HepG2 (cell line): ENCODE data around the gene STOML2. TPM values are rescaled to one million over a fixed set of nuclear protein-coding genes. Genes with fewer than 3 reads are reported as not detected.
A peak's percentile ranks its signal among the peaks of the same experiment; 100 is the strongest.

Experiments used
- CBX1 ChIP-seq: IDR thresholded peaks from one replicate; pipeline ENCODE4 v1.6.1; 2016; ENCODE audit warnings: antibody characterized with exemption, low read depth
- E2F2 ChIP-seq: sonication (generic); formaldehyde crosslinking; IDR thresholded peaks from 2 replicates; pipeline ENCODE4 v1.4.0; 2020; ENCODE audit warnings: missing genetic modification reagents, borderline replicate concordance
- EED ChIP-seq: sonication (generic); formaldehyde crosslinking; IDR thresholded peaks from 2 replicates; pipeline ENCODE4 v1.5.0; 2020; ENCODE audit warnings: mild to moderate bottlenecking, missing genetic modification reagents
- EZH2 ChIP-seq: conservative IDR thresholded peaks from 2 replicates; pipeline ENCODE4 v1.6.1; 2012; ENCODE audit warnings: mild to moderate bottlenecking, low read depth, low read length, moderate library complexity
- FIP1L1 ChIP-seq: fragments of 200-400 bp; formaldehyde crosslinking; IDR thresholded peaks from 2 replicates; pipeline ENCODE4 v1.6.1; 2018; ENCODE audit warnings: low read depth, mild to moderate bottlenecking, low read length, moderate library complexity, borderline replicate concordance; ENCODE audit not compliant: insufficient read depth
- MXD1 ChIP-seq: sonication (generic); formaldehyde crosslinking; IDR thresholded peaks from 2 replicates; pipeline ENCODE4 v1.4.0; 2020; ENCODE audit warnings: mild to moderate bottlenecking, missing genetic modification reagents
- PTBP1 ChIP-seq: fragments of 200-400 bp; formaldehyde crosslinking; IDR thresholded peaks from 2 replicates; pipeline ENCODE4 v1.6.1; 2018; ENCODE audit warnings: low read length, low read depth; ENCODE audit not compliant: poor library complexity, severe bottlenecking
- SPEN ChIP-seq: sonication (generic); formaldehyde crosslinking; IDR thresholded peaks from 2 replicates; pipeline ENCODE4 v1.5.1; 2020; ENCODE audit warnings: low read depth, mild to moderate bottlenecking, missing genetic modification reagents
- TSC22D2 ChIP-seq: sonication (generic); formaldehyde crosslinking; IDR thresholded peaks from 2 replicates; pipeline ENCODE4 v1.5.1; 2020; ENCODE audit warnings: missing genetic modification reagents, mild to moderate bottlenecking, borderline replicate concordance
- YEATS2 ChIP-seq: sonication (generic); formaldehyde crosslinking; IDR thresholded peaks from 2 replicates; pipeline ENCODE4 v1.4.0; 2020; ENCODE audit warnings: missing genetic modification reagents, borderline replicate concordance
- ZFP62 ChIP-seq: sonication (generic); formaldehyde crosslinking; IDR thresholded peaks from 2 replicates; pipeline ENCODE4 v1.4.0; 2020; ENCODE audit warnings: missing genetic modification reagents
- ZNF138 ChIP-seq: sonication (generic); formaldehyde crosslinking; IDR thresholded peaks from 2 replicates; pipeline ENCODE4 v1.5.0; 2020; ENCODE audit warnings: mild to moderate bottlenecking, low read depth, missing genetic modification reagents
- ZNF24 ChIP-seq: fragments of 450-650 bp; IDR thresholded peaks from 2 replicates; pipeline ENCODE4 v1.6.1; 2017; ENCODE audit warnings: antibody characterized with exemption, mild to moderate bottlenecking
- ZNF264 ChIP-seq: sonication (generic); formaldehyde crosslinking; IDR thresholded peaks from 2 replicates; pipeline ENCODE4 v1.4.0; 2020; ENCODE audit warnings: missing genetic modification reagents
- ZNF280D ChIP-seq: sonication (generic); formaldehyde crosslinking; IDR thresholded peaks from 2 replicates; pipeline ENCODE4 v1.5.1; 2020; ENCODE audit warnings: mild to moderate bottlenecking, missing genetic modification reagents
- ZNF292 ChIP-seq: sonication (generic); formaldehyde crosslinking; IDR thresholded peaks from 2 replicates; pipeline ENCODE4 v1.8.1; 2022; ENCODE audit warnings: mild to moderate bottlenecking, low read depth, missing genetic modification reagents, borderline replicate concordance
- ZNF629 ChIP-seq: sonication (generic); formaldehyde crosslinking; conservative IDR thresholded peaks from 2 replicates; pipeline ENCODE4 v1.5.0; 2020; ENCODE audit warnings: missing genetic modification reagents
- ZNF646 ChIP-seq: sonication (generic); formaldehyde crosslinking; IDR thresholded peaks from 2 replicates; pipeline ENCODE4 v1.9.0; 2021; ENCODE audit warnings: mild to moderate bottlenecking, missing genetic modification reagents
- ZNF782 ChIP-seq: sonication (generic); formaldehyde crosslinking; IDR thresholded peaks from 2 replicates; pipeline ENCODE4 v1.4.0; 2020; ENCODE audit warnings: missing genetic modification reagents, mild to moderate bottlenecking, borderline replicate concordance
- polyA plus RNA-seq, 8 experiments: library from polyadenylated mRNA; depleted of rRNA in 3 of 8; stranded (reverse) in 7 of 8; unstranded in 1 of 8; fragments of >200 nt; fragmentation: Illumina TruSeq in 4 of 8; extraction: Trizol in 4 of 8; gene quantifications; 2 replicates each; pipeline versions ENCODE4 v1.2.1 to v1.2.3, GENCODE V29; 2011 to 2016; ENCODE audit warnings: low read depth in 4 of 8, missing spikeins in 1 of 8, mixed read lengths in 1 of 8; ENCODE audit not compliant: insufficient read depth in 1 of 8
- total RNA-seq, 5 experiments: library from RNA; depleted of rRNA; stranded (reverse); fragments of >200 nt; fragmentation: Illumina TruSeq; extraction: Trizol; gene quantifications; 2 replicates each; pipeline ENCODE4 v1.2.3, GENCODE V29; 2016; ENCODE audit warnings: low read depth in 1 of 5

STOML2 gene
- total and polyA plus RNA-seq, 2 of the 13 experiments (the other 11 are each of a cell fraction or from before 2014, with no cell fraction given): 245 to 250 TPM

GRCh38 chr9:35116539-35116897, 13.6 kb upstream of the STOML2 start (continued):
- no peak for TF ChIP-seq EZH2
- TF ChIP-seq ZNF292 (CRISPR knock-in tag): no peak
- no peak for TF ChIP-seq PTBP1
- TF ChIP-seq ZNF629 (CRISPR knock-in tag): no peak
- TF ChIP-seq SPEN: no peak
- TF ChIP-seq ZFP62 (CRISPR knock-in tag): no peak
- no peak for TF ChIP-seq YEATS2 (CRISPR knock-in tag)
- no peak for TF ChIP-seq ZNF138 (CRISPR knock-in tag)
- no peak for TF ChIP-seq ZNF646 (CRISPR knock-in tag)
- no peak for TF ChIP-seq ZNF280D (CRISPR knock-in tag)
- no peak for TF ChIP-seq FIP1L1
- TF ChIP-seq ZNF264 (CRISPR knock-in tag): no peak
- no peak for TF ChIP-seq CBX1
- TF ChIP-seq ZNF782 (CRISPR knock-in tag): 0 out of 2 replicates have a peak, but pooled peaks have one; percentile 46
- TF ChIP-seq MXD1: 0 out of 2 replicates have a peak, but pooled peaks have one; percentile 16
- no peak for TF ChIP-seq E2F2 (CRISPR knock-in tag)
- no peak for TF ChIP-seq ZNF24
- TF ChIP-seq TSC22D2 (CRISPR knock-in tag): no peak
- no peak for TF ChIP-seq EED (CRISPR knock-in tag)
